Peyer's patch (tissue), 4 donors: ENCODE results near the gene PLXNC1. TPM values are rescaled to one million over a fixed set of nuclear protein-coding genes. Genes with fewer than 3 reads are reported as not detected.

Source experiments
- DNase-seq, 3 donors: peaks; one replicate each; pipeline ENCODE4 v3.0.0-alpha.2; 2017 to 2019
- H3K27ac ChIP-seq, 4 donors: fragments of 200-600 bp; sonication (generic); one replicate each; pipeline ENCODE4 v1.5.1; 2016 to 2019
- H3K27me3 ChIP-seq, 2 donors: fragments of 200-600 bp; sonication (generic); one replicate each; pipeline ENCODE4 v1.5.1; 2019
- H3K36me3 ChIP-seq, 3 donors: fragments of 200-600 bp; sonication (generic); one replicate each; pipeline ENCODE4 v1.5.1; 2016 to 2019
- H3K4me1 ChIP-seq, 4 donors: fragments of 200-600 bp; sonication (generic); one replicate each; pipeline ENCODE4 v1.5.1; 2016 to 2019
- H3K4me3 ChIP-seq, 4 donors: fragments of 200-600 bp; sonication (generic); 1 replicate in 3 of 4; 2 replicates in 1 of 4; pipeline ENCODE4 v1.5.1; 2016 to 2019; ENCODE audit warnings: mild to moderate bottlenecking in 1 of 4
- H3K9me3 ChIP-seq, 4 donors: fragments of 200-600 bp; sonication (generic); one replicate each; pipeline ENCODE4 v1.5.1; 2016 to 2019; ENCODE audit warnings: mild to moderate bottlenecking in 1 of 4
- CTCF ChIP-seq, 6 experiments: fragments of 450-650 bp in 4 of 6; fragments of 200-600 bp in 2 of 6; sonication (generic) in 1 of 6; IDR thresholded peaks; one replicate each; pipeline ENCODE4 v1.5.1; 2017 to 2019; ENCODE audit warnings: antibody characterized with exemption in 6 of 6, mild to moderate bottlenecking in 3 of 6, moderate library complexity in 1 of 6
- POLR2A ChIP-seq, 2 donors: fragments of 450-650 bp; IDR thresholded peaks; one replicate each; pipeline ENCODE4 v1.5.1; 2017; ENCODE audit warnings: antibody characterized with exemption in 2 of 2, mild to moderate bottlenecking in 2 of 2, moderate library complexity in 2 of 2
- total RNA-seq, 4 donors: library from RNA; depleted of rRNA; stranded (reverse); fragments of >200 nt; gene quantifications; one replicate each; pipeline ENCODE4 v1.1.0, GENCODE V29; 2016

Gene PLXNC1
- total RNA-seq, 4 donors from 2014 or later = 0.88 to 21.5 (median 5.1) TPM

GRCh38 chr12:94207467-94207848 is 59.1 kb downstream of the PLXNC1 start:
- Histone ChIP-seq H3K9me3 (no peaks in the 10 kb centered on the region), H3K4me1 (peaks cover 0 to 28% (median 10%) of the 10 kb centered on the region in 4 donors), H3K36me3 (no peaks in the 10 kb centered on the region), H3K27ac (peak overlapping the region; percentile 60 to 87 (median 80)), H3K4me3 (peak overlapping the region in 2 of 4 donors; percentile 19 to 21), H3K27me3 (no peaks in the 10 kb centered on the region)
- TF ChIP-seq POLR2A (IDR thresholded peaks at IDR 0.05) = no peak
- TF ChIP-seq CTCF (IDR thresholded peaks at IDR 0.05) = no peak
- DNase-seq = no peak

GRCh38 chr12:94207849-94208621 is 59.7 kb downstream of the PLXNC1 start:
- DNase-seq = peak in 2 of 3 donors; percentile 76
- H3K9me3 ChIP-seq = no peaks in the 10 kb centered on the region
- H3K27ac ChIP-seq = peak overlapping the region; percentile 60 to 87 (median 80)
- H3K4me3 ChIP-seq = peak overlapping the region in 3 of 4 donors; percentile 18 to 21 (median 19)
- H3K27me3 ChIP-seq = no peaks in the 10 kb centered on the region
- H3K4me1 ChIP-seq = peaks cover 0 to 28% (median 9%) of the 10 kb centered on the region in 4 donors
- TF ChIP-seq CTCF (IDR thresholded peaks at IDR 0.05) (no peak), POLR2A (IDR thresholded peaks at IDR 0.05) (no peak)
- no peaks in the 10 kb centered on the region for H3K36me3 ChIP-seq

GRCh38 chr12:94208622-94208966 is 60.2 kb downstream of the PLXNC1 start:
- no peak for DNase-seq
- H3K4me1 ChIP-seq = peaks cover 0 to 28% (median 8%) of the 10 kb centered on the region in 4 donors
- no peaks in the 10 kb centered on the region for H3K36me3 ChIP-seq
- H3K27ac ChIP-seq = peak overlapping the region; percentile 60 to 87 (median 80)
- peak overlapping the region in 1 of 4 donors; percentile 21 for H3K4me3 ChIP-seq
- TF ChIP-seq POLR2A (IDR thresholded peaks at IDR 0.05) (no peak), CTCF (IDR thresholded peaks at IDR 0.05) (no peak)
- H3K27me3 ChIP-seq = no peaks in the 10 kb centered on the region
- no peaks in the 10 kb centered on the region for H3K9me3 ChIP-seq

- Histone ChIP-seq H3K36me3 (no peaks in the 10 kb centered on the region), H3K27me3 (no peaks in the 10 kb centered on the region), H3K27ac (peak overlapping the region in 1 of 4 donors; percentile 81), H3K4me1 (peaks cover 0 to 28% (median 8%) of the 10 kb centered on the region in 4 donors), H3K4me3 (no peak overlapping the region), H3K9me3 (no peaks in the 10 kb centered on the region)
- no peak for DNase-seq
- TF ChIP-seq CTCF (IDR thresholded peaks at IDR 0.05) (no peak), POLR2A (IDR thresholded peaks at IDR 0.05) (no peak)
Measured at GRCh38 chr12:94209240-94209639, 60.9 kb downstream of the PLXNC1 start.

GRCh38 chr12:94211021-94211420 is 62.6 kb downstream of the PLXNC1 start:
- DNase-seq = no peak
- Histone ChIP-seq H3K36me3 (no peaks in the 10 kb centered on the region), H3K27ac (no peak overlapping the region)

More at GRCh38 chr12:94211021-94211420, 62.6 kb downstream of the PLXNC1 start:
- no peak overlapping the region for H3K4me3 ChIP-seq
- H3K27me3 ChIP-seq = no peaks in the 10 kb centered on the region
- TF ChIP-seq CTCF (IDR thresholded peaks at IDR 0.05) (no peak), POLR2A (IDR thresholded peaks at IDR 0.05) (no peak)
- no peaks in the 10 kb centered on the region for H3K9me3 ChIP-seq
- peaks cover 0 to 17% (median 4%) of the 10 kb centered on the region in 4 donors for H3K4me1 ChIP-seq
